T-helper 2 cell treated with Interferon-gamma antibody and Interleukin-4, amounts not matched to agents 5 μg/mL and 100 μg/mL, for 36 hours (primary cell): Measurements from ENCODE around the gene EYS.
"Not testable (repeated sequence)": the region's sequence is repeated elsewhere in the genome, so short reads cannot be mapped to it uniquely, and the experiment has no call there.

ENCODE experiments used
- DNase-seq: peaks from one replicate; pipeline ENCODE4 v3.0.0; 2021; ENCODE audit warnings: low spot score
- H3K27ac Mint-ChIP-seq: one replicate; pipeline ENCODE4 v1.8.0; 2021; ENCODE audit warnings: mild to moderate bottlenecking, mixed read lengths
- H3K27me3 Mint-ChIP-seq: one replicate; pipeline ENCODE4 v1.8.0; 2021; ENCODE audit warnings: low read depth, mixed read lengths
- H3K36me3 Mint-ChIP-seq: one replicate; pipeline ENCODE4 v1.8.0; 2021; ENCODE audit warnings: low read depth, mixed read lengths
- H3K4me1 Mint-ChIP-seq: one replicate; pipeline ENCODE4 v1.8.0; 2021; ENCODE audit warnings: low read depth, mixed read lengths
- H3K4me3 Mint-ChIP-seq: one replicate; pipeline ENCODE4 v1.8.0; 2022; ENCODE audit warnings: mild to moderate bottlenecking, moderate library complexity, mixed read lengths
- H3K9me3 Mint-ChIP-seq: one replicate; pipeline ENCODE4 v1.8.0; 2021; ENCODE audit warnings: mixed read lengths

EYS gene

DNA sequence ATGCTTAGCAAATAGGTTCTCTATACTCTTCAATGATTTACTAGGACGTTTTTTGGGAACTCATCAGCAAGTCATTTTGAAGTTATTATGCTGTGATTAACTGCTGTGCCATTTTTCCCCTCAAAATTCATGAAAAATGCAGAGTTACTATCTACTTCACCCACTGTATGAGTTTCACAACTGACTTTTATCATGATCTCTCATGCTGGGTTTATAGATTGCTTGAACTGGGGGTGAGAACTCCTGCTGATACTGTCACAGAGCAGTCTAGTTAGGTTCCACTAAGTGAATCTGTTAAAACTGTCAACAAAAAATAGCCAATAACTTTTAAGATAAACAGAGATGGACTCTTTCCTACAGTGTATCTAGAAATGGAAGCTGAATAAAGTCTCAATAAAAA, 136.7 kb downstream of the EYS start:
- Mint-ChIP-seq H3K4me1 (no peaks in the 10 kb centered on the region), H3K4me3 (no peak overlapping the region)

DNA sequence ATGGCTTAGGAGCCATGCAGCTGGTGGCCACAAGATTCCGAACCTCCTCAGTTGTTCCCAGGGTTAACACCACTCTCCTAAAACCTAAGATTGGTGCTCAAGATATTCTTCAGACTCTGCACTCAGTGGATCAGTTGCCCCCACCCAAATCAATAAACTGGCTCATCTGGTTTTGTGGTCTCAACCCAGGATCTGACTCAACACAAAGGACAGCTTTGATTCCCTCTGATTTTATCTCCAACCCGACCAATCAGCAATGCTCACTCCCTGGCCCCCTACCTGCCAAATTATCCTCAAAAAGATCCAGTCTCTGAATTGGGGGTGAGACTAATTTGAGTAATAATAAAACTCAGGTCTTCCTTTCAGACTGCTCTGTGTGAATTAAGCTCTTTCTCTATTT, 137.5 kb downstream of the EYS start:
- no peak overlapping the region for H3K27ac Mint-ChIP-seq
- H3K4me1 Mint-ChIP-seq, result no peaks in the 10 kb centered on the region
- no peaks in the 10 kb centered on the region for H3K27me3 Mint-ChIP-seq
- no peak overlapping the region for H3K4me3 Mint-ChIP-seq
- H3K9me3 Mint-ChIP-seq, result peaks cover 30% of the 10 kb centered on the region
- no peaks in the 10 kb centered on the region for H3K36me3 Mint-ChIP-seq
- DNase-seq, result no peak

More for the DNA sequence above, 136.7 kb downstream of the EYS start:
- peaks cover 32% of the 10 kb centered on the region for H3K9me3 Mint-ChIP-seq
- no peak overlapping the region for H3K27ac Mint-ChIP-seq
- no peaks in the 10 kb centered on the region for H3K36me3 Mint-ChIP-seq
- H3K27me3 Mint-ChIP-seq, result no peaks in the 10 kb centered on the region
- DNase-seq, result no peak

DNA sequence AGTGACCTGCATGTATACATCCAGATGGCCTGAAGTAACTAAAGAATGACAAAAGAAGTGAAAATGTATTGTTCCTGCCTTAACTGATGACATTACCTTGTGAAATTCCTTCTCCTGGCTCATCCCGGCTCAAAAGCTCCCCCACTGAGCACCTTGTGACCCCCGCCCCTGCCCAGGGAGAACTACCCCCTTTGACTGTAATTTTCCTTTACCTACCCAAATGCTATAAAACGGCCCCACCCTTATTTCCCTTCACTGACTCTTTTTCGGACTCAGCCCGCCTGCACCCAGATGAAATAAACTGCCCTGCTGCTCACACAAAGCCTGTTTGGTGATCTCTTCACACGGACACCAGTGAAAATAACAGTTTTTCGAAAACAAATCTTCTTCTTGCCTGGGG, 138.0 kb downstream of the EYS start:
- H3K4me1 Mint-ChIP-seq, DNase-seq, H3K4me3 Mint-ChIP-seq, H3K27ac Mint-ChIP-seq, H3K36me3 Mint-ChIP-seq, H3K27me3 Mint-ChIP-seq: not testable (repeated sequence)
- H3K9me3 Mint-ChIP-seq, result peaks cover 28% of the 10 kb centered on the region

DNA sequence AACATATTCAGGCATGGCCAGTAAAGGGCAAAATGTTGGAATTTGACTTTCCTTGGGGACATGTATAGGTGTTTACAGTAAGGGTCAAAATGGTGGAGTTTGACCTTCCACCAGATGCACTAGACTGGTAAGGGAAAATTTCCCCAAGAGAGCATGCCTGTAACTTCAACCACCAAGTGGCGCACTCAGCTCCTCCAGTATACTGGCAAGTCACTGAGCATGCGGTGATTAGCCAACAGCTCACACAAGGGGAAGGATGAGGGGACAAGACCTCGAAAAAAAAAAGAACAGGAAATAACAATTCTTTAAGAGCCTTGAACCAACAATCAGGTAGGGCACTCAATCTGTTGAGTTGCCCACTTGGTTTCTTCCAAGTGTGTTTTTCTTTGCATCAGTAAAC, 140.9 kb downstream of the EYS start:
- Mint-ChIP-seq H3K4me3 (no peak overlapping the region), H3K9me3 (peaks cover 24% of the 10 kb centered on the region), H3K27ac (no peak overlapping the region), H3K36me3 (no peaks in the 10 kb centered on the region), H3K4me1 (no peaks in the 10 kb centered on the region), H3K27me3 (no peaks in the 10 kb centered on the region)
- DNase-seq, result no peak

DNA sequence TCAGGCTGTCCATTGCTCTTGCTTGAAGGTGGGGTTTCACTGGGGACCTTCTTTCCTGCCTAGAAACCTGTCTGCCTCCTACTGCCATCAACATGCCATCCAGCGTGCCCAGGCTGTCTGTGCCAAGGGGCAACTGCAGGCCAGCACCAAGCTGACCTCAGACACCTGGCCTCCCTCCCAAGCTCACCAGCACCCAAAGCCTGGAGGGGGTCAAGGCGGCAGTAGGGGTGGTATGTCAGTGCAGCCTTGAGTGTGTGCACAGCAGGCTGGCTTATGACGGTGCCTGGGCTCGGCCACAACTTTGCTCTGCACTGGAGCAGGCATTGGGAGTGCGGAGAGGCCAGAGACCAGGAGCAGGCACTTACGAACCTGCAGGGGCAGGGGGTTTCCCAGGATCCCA, 149.0 kb downstream of the EYS start:
- Mint-ChIP-seq H3K4me1 (no peaks in the 10 kb centered on the region), H3K4me3 (no peak overlapping the region), H3K36me3 (no peaks in the 10 kb centered on the region), H3K27me3 (no peaks in the 10 kb centered on the region), H3K9me3 (peaks cover 6% of the 10 kb centered on the region), H3K27ac (no peak overlapping the region)
- no peak for DNase-seq

DNA sequence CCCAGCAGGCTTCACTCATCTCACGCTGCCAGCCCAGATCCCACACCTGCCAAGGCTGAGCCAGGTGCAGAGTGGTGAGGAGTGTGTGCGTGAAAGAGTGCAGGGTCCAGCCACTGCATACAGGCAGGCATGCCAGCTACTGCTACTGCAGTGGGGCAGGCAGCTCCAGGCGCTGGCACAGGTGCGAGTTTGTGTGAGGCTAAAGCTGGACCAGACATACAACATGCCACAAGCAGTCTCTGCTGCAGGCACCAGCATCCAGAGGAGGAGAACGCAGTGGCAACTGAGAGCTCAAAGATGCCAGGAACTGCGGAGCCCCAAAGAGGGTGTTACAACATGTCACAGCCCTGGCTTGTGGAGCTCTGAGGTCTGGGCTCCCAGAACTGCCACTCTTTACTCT, 149.8 kb downstream of the EYS start:
- H3K9me3 Mint-ChIP-seq, result peaks cover 6% of the 10 kb centered on the region
- DNase-seq, result no peak
- no peak overlapping the region for H3K27ac Mint-ChIP-seq
- no peaks in the 10 kb centered on the region for H3K36me3 Mint-ChIP-seq
- H3K4me3 Mint-ChIP-seq, result no peak overlapping the region
- H3K27me3 Mint-ChIP-seq, result no peaks in the 10 kb centered on the region
- no peaks in the 10 kb centered on the region for H3K4me1 Mint-ChIP-seq

DNA sequence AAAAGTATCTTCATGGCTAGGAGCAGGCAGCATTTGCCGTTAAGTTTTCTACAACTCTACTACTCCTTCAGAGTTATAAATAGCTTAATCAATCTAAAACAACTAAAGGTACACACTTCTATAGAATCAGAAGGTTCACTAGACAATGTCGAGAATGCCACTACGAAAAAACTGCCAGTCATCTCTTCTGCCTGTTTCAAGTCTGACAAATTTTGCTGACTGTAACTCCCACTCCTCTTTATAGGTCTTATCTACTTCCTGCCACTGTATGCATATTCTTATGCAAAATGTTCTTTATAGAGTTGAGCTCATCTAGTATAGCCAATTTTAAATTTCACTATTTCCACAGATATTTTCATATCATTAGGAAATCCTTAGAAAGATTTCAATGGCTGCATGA, 160.1 kb downstream of the EYS start:
- H3K27me3 Mint-ChIP-seq, result no peaks in the 10 kb centered on the region
- H3K36me3 Mint-ChIP-seq, result no peaks in the 10 kb centered on the region
- H3K9me3 Mint-ChIP-seq, result peaks cover 14% of the 10 kb centered on the region
- H3K27ac Mint-ChIP-seq, result no peak overlapping the region
- no peak for DNase-seq
- no peak overlapping the region for H3K4me3 Mint-ChIP-seq
- no peaks in the 10 kb centered on the region for H3K4me1 Mint-ChIP-seq

DNA sequence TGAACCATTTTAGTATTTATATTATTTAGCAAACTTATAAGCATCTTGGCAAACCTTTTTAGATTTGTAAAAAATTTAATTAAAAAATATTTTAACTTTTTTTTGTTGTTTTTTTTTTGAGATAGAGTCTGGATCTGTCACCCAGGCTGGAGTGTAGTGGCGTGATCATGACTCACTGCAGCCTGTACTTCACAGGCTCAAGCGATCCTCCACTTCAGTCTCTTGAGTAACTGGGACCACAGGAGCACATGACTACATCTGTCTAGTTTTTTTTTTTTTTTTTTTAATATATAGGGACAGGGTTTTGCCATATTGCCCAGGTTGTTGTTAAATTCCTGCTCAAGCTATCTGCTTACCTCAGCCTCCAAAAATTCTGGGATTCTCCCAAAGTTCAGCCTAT, 161.1 kb downstream of the EYS start:
- Mint-ChIP-seq H3K27me3 (no peaks in the 10 kb centered on the region), H3K27ac (no peak overlapping the region), H3K9me3 (peaks cover 18% of the 10 kb centered on the region), H3K4me1 (no peaks in the 10 kb centered on the region), H3K4me3 (no peak overlapping the region), H3K36me3 (no peaks in the 10 kb centered on the region)
- DNase-seq, result no peak

DNA sequence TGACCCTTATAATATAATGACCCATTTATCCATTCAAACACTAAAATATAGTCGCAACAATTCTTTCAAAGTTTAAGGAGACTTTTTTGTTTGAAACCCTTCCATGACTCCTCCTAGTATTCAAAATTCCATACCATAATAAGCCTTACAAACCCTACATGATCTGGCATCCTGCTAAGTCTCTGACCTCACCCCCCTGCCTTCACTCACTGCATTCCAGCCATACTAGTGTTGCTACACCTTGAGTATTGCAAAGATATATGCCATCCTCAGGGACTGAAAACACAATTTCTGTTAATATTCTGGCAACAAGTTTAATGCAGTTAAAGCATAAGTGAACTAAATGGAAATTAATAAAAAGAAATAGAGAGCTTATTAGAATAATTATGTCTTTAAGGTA, 168.4 kb downstream of the EYS start:
- no peak for DNase-seq
- no peaks in the 10 kb centered on the region for H3K27me3 Mint-ChIP-seq
- peaks cover 14% of the 10 kb centered on the region for H3K9me3 Mint-ChIP-seq
- no peak overlapping the region for H3K4me3 Mint-ChIP-seq
- no peak overlapping the region for H3K27ac Mint-ChIP-seq
- no peaks in the 10 kb centered on the region for H3K4me1 Mint-ChIP-seq
- H3K36me3 Mint-ChIP-seq, result no peaks in the 10 kb centered on the region

DNA sequence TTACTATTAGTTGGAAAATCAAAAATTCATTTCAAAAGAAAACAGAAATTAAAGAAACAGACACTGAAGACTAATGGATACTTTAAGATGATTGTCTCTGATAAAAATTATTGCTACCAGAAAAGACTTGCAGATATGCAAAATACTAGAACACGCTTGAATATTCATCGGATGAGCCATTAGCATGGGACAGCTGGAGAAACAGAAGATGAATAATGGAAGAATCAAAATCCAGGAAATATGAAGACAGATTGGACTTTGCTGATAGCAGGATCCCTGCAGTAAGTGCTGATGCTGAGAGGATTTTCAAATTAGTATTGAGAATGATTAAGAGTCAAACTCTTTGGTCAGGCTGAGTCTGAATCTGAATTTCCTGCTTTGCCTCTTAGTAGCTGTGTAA, 169.4 kb downstream of the EYS start:
- no peak for DNase-seq
- Mint-ChIP-seq H3K27me3 (no peaks in the 10 kb centered on the region), H3K4me1 (no peaks in the 10 kb centered on the region), H3K27ac (no peak overlapping the region), H3K9me3 (peaks cover 17% of the 10 kb centered on the region), H3K4me3 (no peak overlapping the region), H3K36me3 (no peaks in the 10 kb centered on the region)

DNA sequence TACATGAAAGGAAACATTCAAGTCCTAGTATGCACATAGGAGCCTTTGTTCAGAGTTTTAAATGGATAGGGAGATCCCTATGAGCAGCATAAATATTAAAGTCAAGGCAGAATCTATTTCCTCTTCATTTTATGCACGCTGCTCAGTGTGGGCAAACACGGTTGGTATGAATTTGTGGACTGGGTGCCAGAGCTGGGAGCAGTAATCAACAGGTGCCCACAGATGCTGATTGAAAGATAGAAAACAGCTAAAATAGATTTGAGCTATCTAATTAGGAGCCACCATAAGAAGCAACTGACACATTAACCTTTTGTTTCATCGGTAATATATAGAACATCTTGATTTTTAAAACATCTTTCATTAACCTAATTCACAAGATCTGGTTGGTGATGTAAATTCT, 175.5 kb downstream of the EYS start:
- Mint-ChIP-seq H3K4me3 (no peak overlapping the region), H3K27me3 (no peaks in the 10 kb centered on the region), H3K27ac (no peak overlapping the region), H3K4me1 (no peaks in the 10 kb centered on the region), H3K36me3 (no peaks in the 10 kb centered on the region), H3K9me3 (peaks cover 20% of the 10 kb centered on the region)
- no peak for DNase-seq

DNA sequence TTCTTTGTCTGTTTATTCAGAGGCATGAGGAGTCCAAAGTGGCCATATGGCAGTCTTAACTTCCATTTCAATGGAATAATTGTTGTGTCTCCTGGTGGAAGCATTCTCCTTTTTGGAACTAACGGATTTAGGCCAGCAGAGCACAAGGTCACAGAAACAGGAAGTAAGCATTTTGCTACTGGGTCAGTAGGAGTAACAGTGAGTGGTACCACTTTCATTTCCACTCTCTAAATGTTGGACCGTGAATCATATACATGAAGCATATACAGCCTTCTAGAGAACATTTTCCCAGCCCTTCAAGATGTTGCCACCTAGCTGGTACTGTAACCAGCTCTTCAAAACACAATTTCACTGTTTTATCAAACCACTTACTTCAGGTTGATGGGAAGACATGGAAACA, 182.8 kb downstream of the EYS start:
- H3K36me3 Mint-ChIP-seq, result no peaks in the 10 kb centered on the region
- H3K4me3 Mint-ChIP-seq, result no peak overlapping the region
- H3K27me3 Mint-ChIP-seq, result no peaks in the 10 kb centered on the region

DNA sequence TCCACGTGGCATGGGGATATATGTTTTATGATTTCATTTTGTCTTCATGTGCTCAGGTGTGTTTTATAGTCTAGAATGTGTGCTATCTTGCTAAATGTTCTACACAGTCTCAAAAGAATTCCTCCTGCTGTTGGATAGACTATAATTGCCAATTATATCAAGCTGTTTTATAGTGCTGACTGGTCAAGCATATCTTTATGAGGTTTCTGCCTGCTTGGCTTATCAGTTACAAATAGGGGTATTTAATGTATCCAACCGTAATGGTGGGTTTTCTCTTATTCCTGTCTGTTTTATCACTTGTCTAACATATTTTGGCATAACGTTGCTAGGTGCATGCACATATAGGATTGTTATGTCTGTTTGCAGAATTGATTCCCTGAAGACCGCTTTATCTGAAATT, 201.3 kb downstream of the EYS start:
- Mint-ChIP-seq H3K4me3 (no peak overlapping the region), H3K36me3 (no peaks in the 10 kb centered on the region), H3K27me3 (no peaks in the 10 kb centered on the region), H3K9me3 (peaks cover 31% of the 10 kb centered on the region), H3K4me1 (no peaks in the 10 kb centered on the region), H3K27ac (no peak overlapping the region)
- DNase-seq, result no peak

More for the DNA sequence above, 182.8 kb downstream of the EYS start:
- Mint-ChIP-seq H3K27ac (no peak overlapping the region), H3K4me1 (no peaks in the 10 kb centered on the region), H3K9me3 (peaks cover 18% of the 10 kb centered on the region)
- no peak for DNase-seq

DNA sequence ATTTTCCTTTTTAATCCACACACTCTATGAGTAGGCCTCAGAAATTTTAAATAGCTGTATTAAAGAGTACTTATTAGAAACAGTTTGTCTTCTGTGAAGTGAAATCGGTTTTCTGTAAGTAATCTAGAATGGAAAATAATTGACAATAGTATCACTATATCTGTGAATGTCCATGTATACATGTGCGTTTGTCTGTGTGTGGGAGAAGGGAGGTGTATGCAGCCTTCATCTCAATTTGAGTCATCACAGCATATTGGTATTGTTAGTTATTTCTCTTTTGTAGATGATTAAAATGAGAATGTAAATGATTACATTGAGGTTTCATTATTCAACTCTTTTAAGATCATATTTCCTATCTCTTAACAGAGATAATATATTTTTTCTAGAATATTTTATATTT, 206.0 kb downstream of the EYS start:
- no peak overlapping the region for H3K4me3 Mint-ChIP-seq
- H3K4me1 Mint-ChIP-seq, result no peaks in the 10 kb centered on the region
- no peaks in the 10 kb centered on the region for H3K27me3 Mint-ChIP-seq
- DNase-seq, result no peak
- H3K36me3 Mint-ChIP-seq, result no peaks in the 10 kb centered on the region
- no peak overlapping the region for H3K27ac Mint-ChIP-seq
- peaks cover 32% of the 10 kb centered on the region for H3K9me3 Mint-ChIP-seq

DNA sequence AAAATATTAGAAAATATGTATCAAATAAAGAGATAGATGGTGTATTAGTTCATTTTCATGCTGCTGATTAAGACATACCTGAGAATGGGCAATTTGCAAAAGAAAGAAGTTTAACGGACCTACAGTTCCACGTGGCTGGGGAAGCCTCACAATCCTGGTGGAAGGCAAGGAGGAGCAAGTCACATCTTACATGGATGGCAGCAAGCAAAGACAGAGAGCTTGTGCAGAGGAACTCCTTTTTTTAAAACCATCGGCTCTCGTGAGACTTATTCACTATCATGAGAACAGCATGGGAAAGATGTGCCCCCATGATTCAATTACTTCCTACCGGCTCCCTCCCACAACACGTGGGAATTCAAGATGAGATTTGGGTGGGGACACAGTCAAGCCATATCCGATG, 223.4 kb downstream of the EYS start:
- peaks cover 29% of the 10 kb centered on the region for H3K9me3 Mint-ChIP-seq
- H3K4me3 Mint-ChIP-seq, H3K36me3 Mint-ChIP-seq, H3K4me1 Mint-ChIP-seq, H3K27ac Mint-ChIP-seq, H3K27me3 Mint-ChIP-seq, DNase-seq: not testable (repeated sequence)
